ENCODE results near the gene ARHGEF17.
"Not testable (repeated sequence)": the region's sequence is repeated elsewhere in the genome, so short reads cannot be mapped to it uniquely, and the experiment has no call there.

The ARHGEF17 gene

GRCh38 chr11:73271936-73272679 is 36.0 kb upstream of the ARHGEF17 start, which contains the start of gene P2RY6:
Gene P2RY6 (plus strand): TSS chr11:73272338. CDS start chr11:73296519, 24,181 bp downstream.
- peak; percentile 23 for DNase-seq

GRCh38 chr11:73272680-73273038 is 35.4 kb upstream of the ARHGEF17 start:
- DNase-seq: no peak

GRCh38 chr11:73273222-73273895 is 34.7 kb upstream of the ARHGEF17 start:
- peak; percentile 22 for DNase-seq

GRCh38 chr11:73274191-73274590 is 33.9 kb upstream of the ARHGEF17 start:
- DNase-seq: not testable (repeated sequence)

GRCh38 chr11:73274722-73275380 is 33.2 kb upstream of the ARHGEF17 start:
- peak; percentile 20 for DNase-seq

GRCh38 chr11:73275381-73275750 is 32.7 kb upstream of the ARHGEF17 start:
- peak; percentile 8 for DNase-seq

GRCh38 chr11:73277467-73277866 is 30.6 kb upstream of the ARHGEF17 start:
- DNase-seq: peak; percentile 4

GRCh38 chr11:73280626-73281025 is 27.4 kb upstream of the ARHGEF17 start:
- DNase-seq: no peak

- no peak for DNase-seq
Measured at GRCh38 chr11:73281201-73281741, 26.8 kb upstream of the ARHGEF17 start.

GRCh38 chr11:73281796-73282660 is 26.0 kb upstream of the ARHGEF17 start:
- no peak for DNase-seq

GRCh38 chr11:73283276-73284000 is 24.6 kb upstream of the ARHGEF17 start:
- no peak for DNase-seq

GRCh38 chr11:73284106-73284505 is 24.0 kb upstream of the ARHGEF17 start:
- DNase-seq: no peak

GRCh38 chr11:73285721-73286120 is 22.4 kb upstream of the ARHGEF17 start:
- DNase-seq: no peak

- DNase-seq: no peak
Measured at GRCh38 chr11:73286240-73286810, 21.8 kb upstream of the ARHGEF17 start.

GRCh38 chr11:73287400-73288101 is 20.5 kb upstream of the ARHGEF17 start:
- DNase-seq: no peak

GRCh38 chr11:73288192-73288872 is 19.7 kb upstream of the ARHGEF17 start:
- DNase-seq: no peak

- peak; percentile 81 for DNase-seq
Measured at GRCh38 chr11:73288873-73289707, 19.0 kb upstream of the ARHGEF17 start.

GRCh38 chr11:73290536-73290935 is 17.5 kb upstream of the ARHGEF17 start:
- peak; percentile 6 for DNase-seq

- peak; percentile 19 for DNase-seq
Measured at GRCh38 chr11:73291196-73291595, 16.9 kb upstream of the ARHGEF17 start.

All from right hindlimb (tissue), 1 donor.